Spleen (tissue), 11 donors: Measurements from ENCODE around the gene ARHGEF37. TPM values are rescaled to one million over a fixed set of nuclear protein-coding genes. Genes with fewer than 3 reads are reported as not detected.
"Not testable (repeated sequence)": the region's sequence is repeated elsewhere in the genome, so short reads cannot be mapped to it uniquely, and the experiment has no call there.

Source experiments
- DNase-seq: peaks from one replicate; pipeline ENCODE4 v3.0.0-alpha.2; 2020
- H3K27ac ChIP-seq, 8 donors: fragments of 200-600 bp; sonication (generic) in 7 of 8; 1 replicate in 4 of 8; 2 replicates in 4 of 8; pipeline versions ENCODE4 v1.5.0 to v1.8.0; 2016 to 2021; ENCODE audit warnings: inconsistent platforms in 4 of 8, mild to moderate bottlenecking in 4 of 8, moderate library complexity in 1 of 8
- H3K27me3 ChIP-seq, 7 donors: fragments of 200-600 bp; sonication (generic) in 6 of 7; replicated peaks in 1 of 7; 1 replicate in 4 of 7; 2 replicates in 3 of 7; pipeline versions ENCODE4 v1.5.0 to v1.8.0; 2016 to 2021; ENCODE audit warnings: inconsistent platforms in 3 of 7, mild to moderate bottlenecking in 1 of 7
- H3K36me3 ChIP-seq, 6 donors: fragments of 200-600 bp; sonication (generic) in 5 of 6; 1 replicate in 4 of 6; 2 replicates in 2 of 6; pipeline versions ENCODE4 v1.5.0 to v1.8.0; 2016 to 2021; ENCODE audit warnings: inconsistent platforms in 2 of 6
- H3K4me1 ChIP-seq, 6 donors: fragments of 200-600 bp; sonication (generic) in 5 of 6; 1 replicate in 3 of 6; 2 replicates in 3 of 6; pipeline versions ENCODE4 v1.5.0 to v1.8.0; 2016 to 2021; ENCODE audit warnings: inconsistent platforms in 3 of 6
- H3K4me3 ChIP-seq, 8 donors: fragments of 200-600 bp; sonication (generic) in 7 of 8; 1 replicate in 4 of 8; 2 replicates in 4 of 8; pipeline versions ENCODE4 v1.5.0 to v1.8.0; 2016 to 2021; ENCODE audit warnings: inconsistent platforms in 4 of 8, mild to moderate bottlenecking in 4 of 8, moderate library complexity in 2 of 8
- H3K9me3 ChIP-seq, 8 donors: fragments of 200-600 bp; sonication (generic) in 7 of 8; 1 replicate in 4 of 8; 2 replicates in 4 of 8; pipeline versions ENCODE4 v1.5.0 to v1.8.0; 2016 to 2021; ENCODE audit warnings: inconsistent platforms in 4 of 8
- CTCF ChIP-seq, 11 experiments: fragments of 200-600 bp in 7 of 11; fragments of 450-650 bp in 4 of 11; sonication (generic) in 4 of 11; IDR thresholded peaks in 8 of 11; conservative IDR thresholded peaks in 3 of 11; 1 replicate in 7 of 11; 2 replicates in 4 of 11; pipeline versions ENCODE4 v1.4.0 to v1.8.0; 2016 to 2021; ENCODE audit warnings: antibody characterized with exemption in 11 of 11, inconsistent platforms in 4 of 11, mild to moderate bottlenecking in 1 of 11
- POLR2A ChIP-seq, 3 donors: fragments of 450-650 bp; IDR thresholded peaks; one replicate each; pipeline ENCODE4 v1.5.1; 2017; ENCODE audit warnings: antibody characterized with exemption in 3 of 3, mild to moderate bottlenecking in 1 of 3
- POLR2AphosphoS5 ChIP-seq, 3 donors: sonication (generic); formaldehyde crosslinking; IDR thresholded peaks; one replicate each; pipeline ENCODE4 v1.5.1; 2017; ENCODE audit warnings: antibody characterized with exemption in 3 of 3
- WGBS, 5 donors: extraction: QIAGEN DNeasy Blood & Tissue Kit in 3 of 5; methylation state at CpG; one replicate each; pipeline versions ENCODE4 v1.1.5 to v1.1.7; 2013 to 2018; 5-methylcytosine and 5-hydroxymethylcytosine counted together
- intact Hi-C: fragments of 100-400 bp; cut with DNase I; formaldehyde crosslinking; loops from one replicate; pipeline ENCODE4 v1.15.0; 2023; ENCODE audit warnings: low total_unique reads
- polyA plus RNA-seq, 3 donors: library from polyadenylated mRNA; stranded (reverse); fragments of 200-250 nt; gene quantifications; one replicate each; pipeline ENCODE4 v1.2.1, GENCODE V29; 2013
- total RNA-seq, 7 donors: library from RNA; depleted of rRNA in 3 of 7; stranded (reverse); fragments of >200 nt in 3 of 7; fragmentation: NEBNext Ultra II Directional in 4 of 7; extraction: Animal tissue kit (Norgen Biotek cat#: 25700) in 4 of 7; gene quantifications; one replicate each; pipeline versions ENCODE4 v1.1.0 to v1.2.1, GENCODE V29; 2016 to 2021
- donor health status: healthy with polysubstance abuse.
- donor health status: DM: no; HTN: no; CAD: no; lungs with moderate emphysema.
- donor health status: DM: no; HTN: no; CAD: no.
- donor health status: Bipolar disorder and iron deficiency.
- donor health status: healthy.
- donor health status: DM: no; HTN: no; CAD: no.
- donor health status: DM: yes; HTN: yes; CAD: no.

The ARHGEF37 gene
- total and polyA plus RNA-seq, 10 donors = 0.77 to 3.5 (median 1.3) TPM

GRCh38 chr5:149564542-149565140, 16.7 kb upstream of the ARHGEF37 start:
- 52 to 62% (median 60%) methylated on average over 15 of the region's 15 CpGs for WGBS, 5 donors
- H3K4me3 ChIP-seq = not testable (repeated sequence)

GRCh38 chr5:149567226-149567625, 14.1 kb upstream of the ARHGEF37 start:
- H3K36me3 ChIP-seq = no peaks in the 10 kb centered on the region
- TF ChIP-seq CTCF (IDR thresholded peaks at IDR 0.05 in 8 of 11, conservative IDR thresholded peaks at IDR 0.05 in 3 of 11) (no peak), POLR2AphosphoS5 (IDR thresholded peaks at IDR 0.05) (no peak)
- H3K9me3 ChIP-seq = no peaks in the 10 kb centered on the region
- intact Hi-C loops = loop anchor here (5.0 to 10.0 kb wide), 2 partner anchors 185 to 432 kb away; no protein-coding TSS in a partner anchor
- H3K4me3 ChIP-seq = no peak overlapping the region
- WGBS, 5 donors = 66 to 87% (median 81%) methylated on average over 1 of the region's 1 CpG
- no peak overlapping the region for H3K27ac ChIP-seq
- H3K4me1 ChIP-seq = peaks cover 0 to 24% (median 10%) of the 10 kb centered on the region in 6 donors
- no peak for DNase-seq
- H3K27me3 ChIP-seq = no peaks in the 10 kb centered on the region

More at GRCh38 chr5:149564542-149565140, 16.7 kb upstream of the ARHGEF37 start:
- not testable (repeated sequence) for DNase-seq, H3K27me3 ChIP-seq, H3K9me3 ChIP-seq, H3K36me3 ChIP-seq, H3K27ac ChIP-seq
- intact Hi-C loops = loop anchor here (5.0 to 10.0 kb wide), 4 partner anchors 122 to 430 kb away; no protein-coding TSS in a partner anchor
- H3K4me1 ChIP-seq = peaks cover 3 to 40% (median 23%) of the 10 kb centered on the region in 6 donors
- TF ChIP-seq CTCF (IDR thresholded peaks at IDR 0.05 in 8 of 11, conservative IDR thresholded peaks at IDR 0.05 in 3 of 11) = peak; percentile 60 to 89 (median 78)

- Histone ChIP-seq H3K27me3 (no peaks in the 10 kb centered on the region), H3K36me3 (no peaks in the 10 kb centered on the region), H3K4me3 (no peak overlapping the region), H3K4me1 (no peaks in the 10 kb centered on the region), H3K27ac (no peak overlapping the region), H3K9me3 (no peaks in the 10 kb centered on the region)
- DNase-seq = no peak
- intact Hi-C loops = no loop called here
- TF ChIP-seq POLR2AphosphoS5 (IDR thresholded peaks at IDR 0.05) (no peak), CTCF (IDR thresholded peaks at IDR 0.05 in 8 of 11, conservative IDR thresholded peaks at IDR 0.05 in 3 of 11) (no peak), POLR2A (IDR thresholded peaks at IDR 0.05) (no peak)
These were observed 9.1 kb upstream of the ARHGEF37 start for GRCh38 chr5:149572170-149572569.

GRCh38 chr5:149572576-149573231, 8.6 kb upstream of the ARHGEF37 start:
- TF ChIP-seq POLR2A (IDR thresholded peaks at IDR 0.05) (no peak), CTCF (IDR thresholded peaks at IDR 0.05 in 8 of 11, conservative IDR thresholded peaks at IDR 0.05 in 3 of 11) (no peak), POLR2AphosphoS5 (IDR thresholded peaks at IDR 0.05) (no peak)
- H3K9me3 ChIP-seq = no peaks in the 10 kb centered on the region
- no peaks in the 10 kb centered on the region for H3K4me1 ChIP-seq
- H3K27ac ChIP-seq = no peak overlapping the region
- H3K4me3 ChIP-seq = no peak overlapping the region
- no peak for DNase-seq
- H3K36me3 ChIP-seq = no peaks in the 10 kb centered on the region
- intact Hi-C loops = no loop called here
- 81 to 93% (median 86%) methylated on average over 4 of the region's 4 CpGs for WGBS, 5 donors
- H3K27me3 ChIP-seq = no peaks in the 10 kb centered on the region
